SK-N-SH (cell line): ENCODE data around the gene ZNF503. TPM values are rescaled to one million over a fixed set of nuclear protein-coding genes. Genes with fewer than 3 reads are reported as not detected.

Source experiments
- CTCF ChIA-PET: fragments of 300-600, 350-600 bp; formaldehyde crosslinking; extraction: SDS; loops from one replicate; lab custom pipeline; 2021; lab: Yijun Ruan, JAX
- POLR2A ChIA-PET: fragments of 350-600 bp; sonication (Branson Sonifier 250); formaldehyde crosslinking; extraction: SDS; loops from one replicate; lab custom pipeline; 2020; ENCODE audit warnings: antibody characterized with exemption, inconsistent platforms; lab: Yijun Ruan, JAX
- DNase-seq: peaks from one replicate; pipeline ENCODE4 v3.0.0; 2012
- H2AFZ ChIP-seq: fragments of 200-600 bp; sonication (generic); 2 replicates; pipeline ENCODE4 v1.8.1; 2016; ENCODE audit warnings: antibody characterized with exemption, mild to moderate bottlenecking, low read depth
- H3F3A ChIP-seq: fragments of 200-600 bp; sonication (generic); replicated peaks from 2 replicates; pipeline ENCODE3; 2016; ENCODE audit warnings: antibody characterized with exemption, mild to moderate bottlenecking; ENCODE audit not compliant: insufficient read depth
- H3K27ac ChIP-seq, 2 experiments: fragments of 200-500 bp in 1 of 2; fragments of 200-600 bp in 1 of 2; sonication (Bioruptor generic) in 1 of 2; sonication (generic), shearing (Covaris generic) in 1 of 2; 2 replicates each; pipeline versions ENCODE4 v1.5.1 to v1.6.1; 2014 to 2016; ENCODE audit warnings: low read depth in 2 of 2, inconsistent platforms in 1 of 2, low read length in 1 of 2, mild to moderate bottlenecking in 1 of 2, mixed read lengths in 1 of 2
- H3K27me3 ChIP-seq: fragments of 200-600 bp; sonication (generic), shearing (Covaris generic); 2 replicates; pipeline ENCODE4 v1.6.1; 2016; ENCODE audit warnings: mixed run types; ENCODE audit not compliant: insufficient read depth
- H3K36me3 ChIP-seq, 2 experiments: fragments of 200-500 bp in 1 of 2; fragments of 200-600 bp in 1 of 2; sonication (Bioruptor generic) in 1 of 2; sonication (generic) in 1 of 2; replicated peaks in 1 of 2; 2 replicates each; pipeline versions ENCODE3 to v1.5.1; 2014 to 2016; ENCODE audit warnings: low read length in 1 of 2, mild to moderate bottlenecking in 1 of 2; ENCODE audit not compliant: insufficient read depth in 2 of 2, control insufficient read depth in 1 of 2
- H3K4me1 ChIP-seq, 2 experiments: fragments of 200-500 bp in 1 of 2; fragments of 200-600 bp in 1 of 2; sonication (Bioruptor generic) in 1 of 2; sonication (generic), shearing (Covaris generic) in 1 of 2; 2 replicates each; pipeline versions ENCODE4 v1.5.1 to v1.6.1; 2014 to 2016; ENCODE audit warnings: low read depth in 1 of 2, low read length in 1 of 2, mixed run types in 1 of 2; ENCODE audit not compliant: insufficient read depth in 2 of 2, control insufficient read depth in 1 of 2
- H3K4me2 ChIP-seq: fragments of 200-600 bp; sonication (generic), shearing (Covaris generic); 2 replicates; pipeline ENCODE4 v1.6.1; 2017; ENCODE audit warnings: mixed run types
- H3K4me3 ChIP-seq, 2 experiments: fragments of 200-500 bp in 1 of 2; fragments of 200-600 bp in 1 of 2; sonication (Bioruptor generic) in 1 of 2; sonication (generic), shearing (Covaris generic) in 1 of 2; 2 replicates each; pipeline versions ENCODE4 v1.5.1 to v1.8.1; 2014 to 2016; ENCODE audit warnings: low read depth in 2 of 2, inconsistent platforms in 1 of 2, low read length in 1 of 2, mild to moderate bottlenecking in 1 of 2, mixed read lengths in 1 of 2, moderate library complexity in 1 of 2
- H3K79me2 ChIP-seq: fragments of 200-600 bp; sonication (generic); 2 replicates; pipeline ENCODE4 v1.8.1; 2017; ENCODE audit warnings: mild to moderate bottlenecking; ENCODE audit not compliant: insufficient read depth
- H3K9ac ChIP-seq: fragments of 200-600 bp; sonication (generic); 2 replicates; pipeline ENCODE4 v1.6.1; 2017; ENCODE audit warnings: mixed run types
- H3K9me2 ChIP-seq: fragments of 200-600 bp; sonication (generic); 2 replicates; pipeline ENCODE4 v1.6.1; 2017; ENCODE audit warnings: mixed run types
- H3K9me3 ChIP-seq: fragments of 200-600 bp; sonication (generic); 2 replicates; pipeline ENCODE4 v1.6.1; 2017; ENCODE audit warnings: mixed run types, mild to moderate bottlenecking, moderate library complexity
- H4K20me1 ChIP-seq: fragments of 200-600 bp; sonication (generic); 2 replicates; pipeline ENCODE4 v1.6.1; 2017; ENCODE audit warnings: mild to moderate bottlenecking, mixed run types; ENCODE audit not compliant: insufficient read depth
- CHD2 ChIP-seq: fragments of 150-350 bp; IDR thresholded peaks from 2 replicates; pipeline ENCODE4 v1.6.1; 2018; ENCODE audit warnings: low read length; ENCODE audit not compliant: partially characterized antibody
- ELF1 ChIP-seq: IDR thresholded peaks from 2 replicates; pipeline ENCODE4 v1.4.0; 2012
- EZH2phosphoT487 ChIP-seq: fragments of 200-600 bp; sonication (generic); IDR thresholded peaks from 2 replicates; pipeline ENCODE4 v1.6.1; 2017; ENCODE audit warnings: low read depth, mixed run types, mild to moderate bottlenecking, antibody characterized with exemption, moderate library complexity, borderline replicate concordance
- GABPA ChIP-seq: IDR thresholded peaks from 2 replicates; pipeline ENCODE4 v1.4.0; 2012; ENCODE audit warnings: low read depth, mild to moderate bottlenecking
- GATA2 ChIP-seq: sonication (generic); formaldehyde crosslinking; IDR thresholded peaks from 2 replicates; pipeline ENCODE4 v1.5.0; 2020; ENCODE audit warnings: mild to moderate bottlenecking, missing genetic modification reagents
- JUND ChIP-seq: IDR thresholded peaks from 2 replicates; pipeline ENCODE4 v1.4.0; 2012
- MEF2A ChIP-seq: IDR thresholded peaks from 2 replicates; pipeline ENCODE4 v1.4.0; 2012; ENCODE audit warnings: low read depth, borderline replicate concordance
- NFIC ChIP-seq: IDR thresholded peaks from 2 replicates; pipeline ENCODE4 v1.4.0; 2012; ENCODE audit warnings: borderline replicate concordance
- RXRA ChIP-seq: IDR thresholded peaks from 2 replicates; pipeline ENCODE4 v1.4.0; 2012; ENCODE audit warnings: low read depth, mild to moderate bottlenecking, borderline replicate concordance
- SMC3 ChIP-seq: IDR thresholded peaks from 2 replicates; pipeline ENCODE4 v1.6.1; 2012; ENCODE audit warnings: low read depth, low read length, improper control_type of control experiment
- TAF1 ChIP-seq: IDR thresholded peaks from 2 replicates; pipeline ENCODE4 v1.6.1; 2012; ENCODE audit warnings: low read depth, mild to moderate bottlenecking, low read length, moderate library complexity, borderline replicate concordance
- TEAD4 ChIP-seq: IDR thresholded peaks from 2 replicates; pipeline ENCODE4 v1.4.0; 2012; ENCODE audit warnings: mild to moderate bottlenecking, borderline replicate concordance; ENCODE audit not compliant: insufficient read depth
- WGBS: methylation state at CpG from one replicate; pipeline ENCODE4 v1.1.6; 2017; ENCODE audit warnings: low lambda C conversion rate; 5-methylcytosine and 5-hydroxymethylcytosine counted together
- polyA plus RNA-seq, 3 experiments: library from polyadenylated mRNA; depleted of rRNA; stranded (reverse); fragments of >200 nt; gene quantifications; 2 replicates each; pipeline ENCODE4 v1.2.3, GENCODE V29; 2012
- TF ChIP-seq, protein P1 (sequence below): IDR thresholded peaks from 2 replicates; pipeline ENCODE4 v1.6.1; 2012; ENCODE audit warnings: mild to moderate bottlenecking, low read depth, low read length, moderate library complexity
- TF ChIP-seq, protein P2 (sequence below): fragments of 150-350 bp; IDR thresholded peaks from 2 replicates; pipeline ENCODE4 v1.6.1; 2017; ENCODE audit warnings: antibody characterized with exemption, low read length, low read depth, borderline replicate concordance
- TF ChIP-seq, protein P3 (sequence below): IDR thresholded peaks from 2 replicates; pipeline ENCODE4 v1.4.0; 2012; ENCODE audit warnings: low read depth, borderline replicate concordance
- TF ChIP-seq, protein P4 (sequence below): fragments of 200-600 bp; sonication (generic); IDR thresholded peaks from 2 replicates; pipeline ENCODE4 v1.6.1; 2017; ENCODE audit warnings: antibody characterized with exemption, mild to moderate bottlenecking, moderate library complexity
- TF ChIP-seq, protein P5 (sequence below): IDR thresholded peaks from 2 replicates; pipeline ENCODE4 v1.4.0; 2012; ENCODE audit warnings: low read depth
- TF ChIP-seq, protein P6 (sequence below): fragments of 150-350 bp; IDR thresholded peaks from 2 replicates; pipeline ENCODE4 v1.6.1; 2016; ENCODE audit warnings: mild to moderate bottlenecking, low read depth, low read length
- TF ChIP-seq, protein P7 (sequence below): IDR thresholded peaks from 2 replicates; pipeline ENCODE4; 2012

ZNF503 gene
- polyA plus RNA-seq, 1 of the 3 experiments (the other 2 are of a cell fraction), result 5.9 TPM

DNA sequence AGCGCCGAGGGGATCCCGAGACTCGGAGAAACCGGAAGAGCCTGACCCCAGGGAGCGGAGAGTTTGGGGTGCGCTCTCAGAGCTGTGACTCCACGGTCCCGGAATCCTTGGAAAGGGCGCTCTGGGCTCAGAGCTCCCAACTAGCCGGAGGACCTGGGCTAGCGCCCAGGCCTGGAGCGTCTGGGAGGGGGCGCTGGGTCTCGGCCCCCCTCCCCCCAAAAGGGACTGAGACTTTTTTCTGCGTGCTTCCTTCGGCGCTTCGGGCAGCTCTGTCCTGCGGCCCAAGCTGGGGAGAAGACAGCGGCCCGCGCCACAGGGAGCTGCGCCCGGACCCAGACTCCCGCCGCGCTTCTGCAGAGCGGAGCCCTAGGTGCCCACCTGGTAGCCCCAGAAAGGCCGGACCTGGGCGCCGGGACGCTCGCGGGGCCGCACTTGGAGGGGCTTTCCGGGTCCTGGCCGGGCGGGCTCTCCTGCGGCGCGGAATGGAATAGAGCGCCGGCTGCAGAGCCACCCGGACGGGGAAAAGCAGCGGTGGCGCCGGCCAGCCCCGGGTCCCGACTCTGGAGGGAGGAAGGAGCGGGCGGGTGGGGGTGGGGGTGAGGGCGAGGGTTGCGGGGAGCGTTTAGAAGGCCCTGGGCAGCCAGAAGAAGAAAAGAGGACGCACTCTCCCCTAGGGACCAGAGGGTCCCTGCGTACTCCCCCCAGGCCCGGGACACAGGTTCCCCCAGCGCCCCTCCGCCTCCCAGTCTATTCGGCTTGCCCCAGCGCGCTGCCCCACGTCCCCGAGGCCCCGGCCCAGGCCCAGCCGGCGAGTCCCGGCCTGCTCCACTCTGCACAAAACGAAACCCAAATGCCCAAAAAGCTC is 4.7 kb downstream of the ZNF503 start:
- Histone ChIP-seq H3K79me2 (peaks cover 41% of the 10 kb centered on the region), H3K27ac (no peak overlapping the region), H4K20me1 (peaks cover 33% of the 10 kb centered on the region), H3K9me3 (no peaks in the 10 kb centered on the region), H2AFZ (no peak overlapping the region), H3K27me3 (no peaks in the 10 kb centered on the region), H3K4me3 (no peak overlapping the region), H3K4me1 (peaks cover 0 to 12% of the 10 kb centered on the region in 2 experiments; a peak in 2 of 4 replicates), H3K4me2 (no peak overlapping the region), H3F3A (peaks cover 8% of the 10 kb centered on the region), H3K9ac (no peak overlapping the region), H3K36me3 (peaks cover 15 to 41% of the 10 kb centered on the region in 2 experiments), H3K9me2 (no peaks in the 10 kb centered on the region)
- TF ChIP-seq MEF2A, result no peak
- TF ChIP-seq, protein P1, sequence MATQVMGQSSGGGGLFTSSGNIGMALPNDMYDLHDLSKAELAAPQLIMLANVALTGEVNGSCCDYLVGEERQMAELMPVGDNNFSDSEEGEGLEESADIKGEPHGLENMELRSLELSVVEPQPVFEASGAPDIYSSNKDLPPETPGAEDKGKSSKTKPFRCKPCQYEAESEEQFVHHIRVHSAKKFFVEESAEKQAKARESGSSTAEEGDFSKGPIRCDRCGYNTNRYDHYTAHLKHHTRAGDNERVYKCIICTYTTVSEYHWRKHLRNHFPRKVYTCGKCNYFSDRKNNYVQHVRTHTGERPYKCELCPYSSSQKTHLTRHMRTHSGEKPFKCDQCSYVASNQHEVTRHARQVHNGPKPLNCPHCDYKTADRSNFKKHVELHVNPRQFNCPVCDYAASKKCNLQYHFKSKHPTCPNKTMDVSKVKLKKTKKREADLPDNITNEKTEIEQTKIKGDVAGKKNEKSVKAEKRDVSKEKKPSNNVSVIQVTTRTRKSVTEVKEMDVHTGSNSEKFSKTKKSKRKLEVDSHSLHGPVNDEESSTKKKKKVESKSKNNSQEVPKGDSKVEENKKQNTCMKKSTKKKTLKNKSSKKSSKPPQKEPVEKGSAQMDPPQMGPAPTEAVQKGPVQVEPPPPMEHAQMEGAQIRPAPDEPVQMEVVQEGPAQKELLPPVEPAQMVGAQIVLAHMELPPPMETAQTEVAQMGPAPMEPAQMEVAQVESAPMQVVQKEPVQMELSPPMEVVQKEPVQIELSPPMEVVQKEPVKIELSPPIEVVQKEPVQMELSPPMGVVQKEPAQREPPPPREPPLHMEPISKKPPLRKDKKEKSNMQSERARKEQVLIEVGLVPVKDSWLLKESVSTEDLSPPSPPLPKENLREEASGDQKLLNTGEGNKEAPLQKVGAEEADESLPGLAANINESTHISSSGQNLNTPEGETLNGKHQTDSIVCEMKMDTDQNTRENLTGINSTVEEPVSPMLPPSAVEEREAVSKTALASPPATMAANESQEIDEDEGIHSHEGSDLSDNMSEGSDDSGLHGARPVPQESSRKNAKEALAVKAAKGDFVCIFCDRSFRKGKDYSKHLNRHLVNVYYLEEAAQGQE, result no peak
- TF ChIP-seq TAF1, result no peak
- no peak for TF ChIP-seq JUND
- TF ChIP-seq, protein P2, sequence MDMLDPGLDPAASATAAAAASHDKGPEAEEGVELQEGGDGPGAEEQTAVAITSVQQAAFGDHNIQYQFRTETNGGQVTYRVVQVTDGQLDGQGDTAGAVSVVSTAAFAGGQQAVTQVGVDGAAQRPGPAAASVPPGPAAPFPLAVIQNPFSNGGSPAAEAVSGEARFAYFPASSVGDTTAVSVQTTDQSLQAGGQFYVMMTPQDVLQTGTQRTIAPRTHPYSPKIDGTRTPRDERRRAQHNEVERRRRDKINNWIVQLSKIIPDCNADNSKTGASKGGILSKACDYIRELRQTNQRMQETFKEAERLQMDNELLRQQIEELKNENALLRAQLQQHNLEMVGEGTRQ, result no peak
- TF ChIP-seq SMC3, result no peak
- TF ChIP-seq, protein P3, sequence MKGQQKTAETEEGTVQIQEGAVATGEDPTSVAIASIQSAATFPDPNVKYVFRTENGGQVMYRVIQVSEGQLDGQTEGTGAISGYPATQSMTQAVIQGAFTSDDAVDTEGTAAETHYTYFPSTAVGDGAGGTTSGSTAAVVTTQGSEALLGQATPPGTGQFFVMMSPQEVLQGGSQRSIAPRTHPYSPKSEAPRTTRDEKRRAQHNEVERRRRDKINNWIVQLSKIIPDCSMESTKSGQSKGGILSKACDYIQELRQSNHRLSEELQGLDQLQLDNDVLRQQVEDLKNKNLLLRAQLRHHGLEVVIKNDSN, result no peak
- TF ChIP-seq ELF1, result no peak
- TF ChIP-seq, protein P4, sequence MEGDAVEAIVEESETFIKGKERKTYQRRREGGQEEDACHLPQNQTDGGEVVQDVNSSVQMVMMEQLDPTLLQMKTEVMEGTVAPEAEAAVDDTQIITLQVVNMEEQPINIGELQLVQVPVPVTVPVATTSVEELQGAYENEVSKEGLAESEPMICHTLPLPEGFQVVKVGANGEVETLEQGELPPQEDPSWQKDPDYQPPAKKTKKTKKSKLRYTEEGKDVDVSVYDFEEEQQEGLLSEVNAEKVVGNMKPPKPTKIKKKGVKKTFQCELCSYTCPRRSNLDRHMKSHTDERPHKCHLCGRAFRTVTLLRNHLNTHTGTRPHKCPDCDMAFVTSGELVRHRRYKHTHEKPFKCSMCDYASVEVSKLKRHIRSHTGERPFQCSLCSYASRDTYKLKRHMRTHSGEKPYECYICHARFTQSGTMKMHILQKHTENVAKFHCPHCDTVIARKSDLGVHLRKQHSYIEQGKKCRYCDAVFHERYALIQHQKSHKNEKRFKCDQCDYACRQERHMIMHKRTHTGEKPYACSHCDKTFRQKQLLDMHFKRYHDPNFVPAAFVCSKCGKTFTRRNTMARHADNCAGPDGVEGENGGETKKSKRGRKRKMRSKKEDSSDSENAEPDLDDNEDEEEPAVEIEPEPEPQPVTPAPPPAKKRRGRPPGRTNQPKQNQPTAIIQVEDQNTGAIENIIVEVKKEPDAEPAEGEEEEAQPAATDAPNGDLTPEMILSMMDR, result no peak
- TF ChIP-seq, protein P5, sequence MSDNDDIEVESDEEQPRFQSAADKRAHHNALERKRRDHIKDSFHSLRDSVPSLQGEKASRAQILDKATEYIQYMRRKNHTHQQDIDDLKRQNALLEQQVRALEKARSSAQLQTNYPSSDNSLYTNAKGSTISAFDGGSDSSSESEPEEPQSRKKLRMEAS, result no peak
- no peak for TF ChIP-seq CHD2
- TF ChIP-seq, protein P6, sequence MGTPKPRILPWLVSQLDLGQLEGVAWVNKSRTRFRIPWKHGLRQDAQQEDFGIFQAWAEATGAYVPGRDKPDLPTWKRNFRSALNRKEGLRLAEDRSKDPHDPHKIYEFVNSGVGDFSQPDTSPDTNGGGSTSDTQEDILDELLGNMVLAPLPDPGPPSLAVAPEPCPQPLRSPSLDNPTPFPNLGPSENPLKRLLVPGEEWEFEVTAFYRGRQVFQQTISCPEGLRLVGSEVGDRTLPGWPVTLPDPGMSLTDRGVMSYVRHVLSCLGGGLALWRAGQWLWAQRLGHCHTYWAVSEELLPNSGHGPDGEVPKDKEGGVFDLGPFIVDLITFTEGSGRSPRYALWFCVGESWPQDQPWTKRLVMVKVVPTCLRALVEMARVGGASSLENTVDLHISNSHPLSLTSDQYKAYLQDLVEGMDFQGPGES, result no peak
- TF ChIP-seq NFIC, result no peak
- no peak for TF ChIP-seq RXRA
- TF ChIP-seq EZH2phosphoT487, result no peak
- TF ChIP-seq, protein P7, sequence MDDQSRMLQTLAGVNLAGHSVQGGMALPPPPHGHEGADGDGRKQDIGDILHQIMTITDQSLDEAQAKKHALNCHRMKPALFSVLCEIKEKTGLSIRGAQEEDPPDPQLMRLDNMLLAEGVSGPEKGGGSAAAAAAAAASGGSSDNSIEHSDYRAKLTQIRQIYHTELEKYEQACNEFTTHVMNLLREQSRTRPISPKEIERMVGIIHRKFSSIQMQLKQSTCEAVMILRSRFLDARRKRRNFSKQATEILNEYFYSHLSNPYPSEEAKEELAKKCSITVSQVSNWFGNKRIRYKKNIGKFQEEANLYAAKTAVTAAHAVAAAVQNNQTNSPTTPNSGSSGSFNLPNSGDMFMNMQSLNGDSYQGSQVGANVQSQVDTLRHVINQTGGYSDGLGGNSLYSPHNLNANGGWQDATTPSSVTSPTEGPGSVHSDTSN, result no peak
- no peak for TF ChIP-seq TEAD4
- no peak for TF ChIP-seq GATA2
- no peak for TF ChIP-seq GABPA
- 90% methylated on average over 41 of the region's 71 CpGs for WGBS
- CTCF ChIA-PET, result no interaction called here
- DNase-seq, result no peak
- POLR2A ChIA-PET, result no interaction called here
